Measurements from ENCODE around the gene NR2C2.

NR2C2 gene

DNA sequence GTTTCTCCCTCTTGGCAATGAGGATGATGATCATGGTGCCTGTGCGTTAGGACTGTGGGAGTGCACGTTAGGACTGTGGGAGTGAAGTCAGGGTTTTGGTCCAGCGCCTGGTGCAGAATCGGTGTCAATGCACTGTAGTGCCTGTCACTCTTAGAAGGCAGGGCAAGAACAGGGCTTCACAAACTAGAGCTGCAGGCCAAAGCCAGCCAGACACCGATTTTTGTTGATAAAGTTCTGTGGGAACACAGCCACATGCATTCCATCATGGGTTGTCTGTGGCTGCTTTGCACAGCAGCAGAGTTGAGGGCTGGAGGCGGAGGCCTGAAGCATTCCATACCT is 32.6 kb upstream of the NR2C2 start:
- ATAC-seq: no peak
- TF ChIP-seq BACH2 (CRISPR knock-in tag; IDR thresholded peaks at IDR 0.05; ENCODE audit: borderline replicate concordance): no peak
- no peak for TF ChIP-seq ZNF565 (CRISPR knock-in tag; conservative IDR thresholded peaks at IDR 0.05; ENCODE audit: low read depth)
- no peak for TF ChIP-seq ESRRG (CRISPR knock-in tag; IDR thresholded peaks at IDR 0.05)
- no peak for TF ChIP-seq PPARA (CRISPR knock-in tag; IDR thresholded peaks at IDR 0.05; ENCODE audit: borderline replicate concordance)
- TF ChIP-seq SNAI2 (CRISPR knock-in tag; IDR thresholded peaks at IDR 0.05): no peak
- no peak for TF ChIP-seq ZNF8 (CRISPR knock-in tag; IDR thresholded peaks at IDR 0.05)
- TF ChIP-seq TOX (CRISPR knock-in tag; IDR thresholded peaks at IDR 0.05; ENCODE audit: borderline replicate concordance): no peak
- TF ChIP-seq CSDC2 (CRISPR knock-in tag; IDR thresholded peaks at IDR 0.05): no peak
- TF ChIP-seq ZFP30 (CRISPR knock-in tag; IDR thresholded peaks at IDR 0.05): no peak

DNA sequence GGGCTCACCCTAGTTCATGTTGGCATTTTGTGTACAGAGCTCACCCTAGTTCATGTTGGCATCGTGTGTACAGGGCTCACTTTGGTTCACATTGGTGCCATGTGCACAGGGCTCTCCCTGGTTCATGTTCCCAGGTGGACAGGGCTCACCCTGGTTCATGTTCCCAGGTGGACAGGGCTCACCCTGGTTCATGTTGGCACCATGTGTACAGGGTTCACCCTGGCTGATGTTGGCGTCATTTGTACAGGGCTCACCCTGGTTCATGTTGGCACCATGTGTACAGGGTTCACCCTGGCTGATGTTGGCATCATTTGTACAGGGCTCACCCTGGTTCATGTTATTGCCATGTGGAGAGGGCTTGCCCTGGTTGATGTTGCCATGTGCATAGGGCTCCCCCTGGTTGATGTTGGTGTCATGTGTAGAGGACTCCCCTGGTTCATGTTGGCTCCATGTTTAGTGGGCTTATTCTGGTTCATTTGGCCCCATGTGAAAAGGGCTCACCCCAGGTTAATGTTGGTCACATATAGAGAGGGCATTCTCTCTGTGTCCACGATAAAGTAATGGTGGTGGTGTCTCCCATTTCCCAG is 31.7 kb upstream of the NR2C2 start:
- TF ChIP-seq, protein P1, sequence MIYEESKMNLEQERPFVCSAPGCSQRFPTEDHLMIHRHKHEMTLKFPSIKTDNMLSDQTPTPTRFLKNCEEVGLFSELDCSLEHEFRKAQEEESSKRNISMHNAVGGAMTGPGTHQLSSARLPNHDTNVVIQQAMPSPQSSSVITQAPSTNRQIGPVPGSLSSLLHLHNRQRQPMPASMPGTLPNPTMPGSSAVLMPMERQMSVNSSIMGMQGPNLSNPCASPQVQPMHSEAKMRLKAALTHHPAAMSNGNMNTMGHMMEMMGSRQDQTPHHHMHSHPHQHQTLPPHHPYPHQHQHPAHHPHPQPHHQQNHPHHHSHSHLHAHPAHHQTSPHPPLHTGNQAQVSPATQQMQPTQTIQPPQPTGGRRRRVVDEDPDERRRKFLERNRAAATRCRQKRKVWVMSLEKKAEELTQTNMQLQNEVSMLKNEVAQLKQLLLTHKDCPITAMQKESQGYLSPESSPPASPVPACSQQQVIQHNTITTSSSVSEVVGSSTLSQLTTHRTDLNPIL (CRISPR knock-in tag; IDR thresholded peaks at IDR 0.05; ENCODE audit: low read depth): no peak
- TF ChIP-seq ZC3H10 (CRISPR knock-in tag; IDR thresholded peaks at IDR 0.05) (no peak), BACH2 (CRISPR knock-in tag; IDR thresholded peaks at IDR 0.05; ENCODE audit: borderline replicate concordance) (no peak), TCF4 (CRISPR knock-in tag; IDR thresholded peaks at IDR 0.05; ENCODE audit: borderline replicate concordance) (no peak), RARB (CRISPR knock-in tag; IDR thresholded peaks at IDR 0.05) (no peak), ZFP30 (CRISPR knock-in tag; IDR thresholded peaks at IDR 0.05) (no peak), GLIS3 (CRISPR knock-in tag; IDR thresholded peaks at IDR 0.05) (no peak), ISL1 (CRISPR knock-in tag; IDR thresholded peaks at IDR 0.05) (no peak), ZFP3 (CRISPR knock-in tag; IDR thresholded peaks at IDR 0.05) (no peak)
- TF ChIP-seq, protein P2, sequence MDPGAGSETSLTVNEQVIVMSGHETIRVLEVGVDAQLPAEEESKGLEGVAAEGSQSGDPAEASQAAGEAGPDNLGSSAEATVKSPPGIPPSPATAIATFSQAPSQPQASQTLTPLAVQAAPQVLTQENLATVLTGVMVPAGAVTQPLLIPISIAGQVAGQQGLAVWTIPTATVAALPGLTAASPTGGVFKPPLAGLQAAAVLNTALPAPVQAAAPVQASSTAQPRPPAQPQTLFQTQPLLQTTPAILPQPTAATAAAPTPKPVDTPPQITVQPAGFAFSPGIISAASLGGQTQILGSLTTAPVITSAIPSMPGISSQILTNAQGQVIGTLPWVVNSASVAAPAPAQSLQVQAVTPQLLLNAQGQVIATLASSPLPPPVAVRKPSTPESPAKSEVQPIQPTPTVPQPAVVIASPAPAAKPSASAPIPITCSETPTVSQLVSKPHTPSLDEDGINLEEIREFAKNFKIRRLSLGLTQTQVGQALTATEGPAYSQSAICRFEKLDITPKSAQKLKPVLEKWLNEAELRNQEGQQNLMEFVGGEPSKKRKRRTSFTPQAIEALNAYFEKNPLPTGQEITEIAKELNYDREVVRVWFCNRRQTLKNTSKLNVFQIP (CRISPR knock-in tag; IDR thresholded peaks at IDR 0.05; ENCODE audit: borderline replicate concordance, low read depth): no peak
- no peak for ATAC-seq

DNA sequence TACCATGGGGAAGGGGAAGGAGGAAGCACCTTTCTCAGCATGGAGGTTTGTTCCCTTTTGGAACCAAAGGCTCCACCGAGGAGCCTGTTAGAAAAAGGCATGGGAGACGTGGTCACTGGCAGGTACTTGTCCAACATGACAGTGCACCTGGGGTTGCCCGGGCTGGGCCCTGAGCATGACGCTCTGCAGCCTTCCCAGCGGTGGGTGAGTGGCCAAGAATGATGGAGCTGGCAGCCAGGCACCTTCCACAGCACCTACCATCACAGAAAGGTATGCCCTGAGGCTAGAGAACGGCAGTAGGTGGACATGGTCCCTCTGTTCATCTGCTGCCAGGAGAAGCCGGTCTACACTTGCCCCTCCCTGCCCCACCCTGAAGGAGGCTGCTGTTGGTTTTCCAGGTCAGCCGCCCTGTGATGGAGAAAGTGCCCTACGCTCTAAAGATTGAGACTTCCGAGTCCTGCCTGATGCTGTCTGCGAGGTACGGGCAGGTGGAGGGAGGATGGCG is 29.0 kb upstream of the NR2C2 start:
- no peak for TF ChIP-seq BACH2 (CRISPR knock-in tag; IDR thresholded peaks at IDR 0.05; ENCODE audit: borderline replicate concordance)
- TF ChIP-seq ZNF70 (CRISPR knock-in tag; IDR thresholded peaks at IDR 0.05): no peak
- TF ChIP-seq, protein P3, sequence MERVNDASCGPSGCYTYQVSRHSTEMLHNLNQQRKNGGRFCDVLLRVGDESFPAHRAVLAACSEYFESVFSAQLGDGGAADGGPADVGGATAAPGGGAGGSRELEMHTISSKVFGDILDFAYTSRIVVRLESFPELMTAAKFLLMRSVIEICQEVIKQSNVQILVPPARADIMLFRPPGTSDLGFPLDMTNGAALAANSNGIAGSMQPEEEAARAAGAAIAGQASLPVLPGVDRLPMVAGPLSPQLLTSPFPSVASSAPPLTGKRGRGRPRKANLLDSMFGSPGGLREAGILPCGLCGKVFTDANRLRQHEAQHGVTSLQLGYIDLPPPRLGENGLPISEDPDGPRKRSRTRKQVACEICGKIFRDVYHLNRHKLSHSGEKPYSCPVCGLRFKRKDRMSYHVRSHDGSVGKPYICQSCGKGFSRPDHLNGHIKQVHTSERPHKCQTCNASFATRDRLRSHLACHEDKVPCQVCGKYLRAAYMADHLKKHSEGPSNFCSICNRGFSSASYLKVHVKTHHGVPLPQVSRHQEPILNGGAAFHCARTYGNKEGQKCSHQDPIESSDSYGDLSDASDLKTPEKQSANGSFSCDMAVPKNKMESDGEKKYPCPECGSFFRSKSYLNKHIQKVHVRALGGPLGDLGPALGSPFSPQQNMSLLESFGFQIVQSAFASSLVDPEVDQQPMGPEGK (CRISPR knock-in tag; IDR thresholded peaks at IDR 0.05; ENCODE audit: borderline replicate concordance): no peak
- TF ChIP-seq GLIS3 (CRISPR knock-in tag; IDR thresholded peaks at IDR 0.05): no peak
- no peak for TF ChIP-seq OSR1 (CRISPR knock-in tag; IDR thresholded peaks at IDR 0.05)
- no peak for TF ChIP-seq ZNF8 (CRISPR knock-in tag; IDR thresholded peaks at IDR 0.05)
- TF ChIP-seq ZFP3 (CRISPR knock-in tag; IDR thresholded peaks at IDR 0.05): no peak
- no peak for TF ChIP-seq PPARA (CRISPR knock-in tag; IDR thresholded peaks at IDR 0.05; ENCODE audit: borderline replicate concordance)
- no peak for TF ChIP-seq TCF4 (CRISPR knock-in tag; IDR thresholded peaks at IDR 0.05; ENCODE audit: borderline replicate concordance)
- TF ChIP-seq CSDC2 (CRISPR knock-in tag; IDR thresholded peaks at IDR 0.05): no peak
- TF ChIP-seq ZNF565 (CRISPR knock-in tag; conservative IDR thresholded peaks at IDR 0.05; ENCODE audit: low read depth): no peak
- TF ChIP-seq, protein P4, sequence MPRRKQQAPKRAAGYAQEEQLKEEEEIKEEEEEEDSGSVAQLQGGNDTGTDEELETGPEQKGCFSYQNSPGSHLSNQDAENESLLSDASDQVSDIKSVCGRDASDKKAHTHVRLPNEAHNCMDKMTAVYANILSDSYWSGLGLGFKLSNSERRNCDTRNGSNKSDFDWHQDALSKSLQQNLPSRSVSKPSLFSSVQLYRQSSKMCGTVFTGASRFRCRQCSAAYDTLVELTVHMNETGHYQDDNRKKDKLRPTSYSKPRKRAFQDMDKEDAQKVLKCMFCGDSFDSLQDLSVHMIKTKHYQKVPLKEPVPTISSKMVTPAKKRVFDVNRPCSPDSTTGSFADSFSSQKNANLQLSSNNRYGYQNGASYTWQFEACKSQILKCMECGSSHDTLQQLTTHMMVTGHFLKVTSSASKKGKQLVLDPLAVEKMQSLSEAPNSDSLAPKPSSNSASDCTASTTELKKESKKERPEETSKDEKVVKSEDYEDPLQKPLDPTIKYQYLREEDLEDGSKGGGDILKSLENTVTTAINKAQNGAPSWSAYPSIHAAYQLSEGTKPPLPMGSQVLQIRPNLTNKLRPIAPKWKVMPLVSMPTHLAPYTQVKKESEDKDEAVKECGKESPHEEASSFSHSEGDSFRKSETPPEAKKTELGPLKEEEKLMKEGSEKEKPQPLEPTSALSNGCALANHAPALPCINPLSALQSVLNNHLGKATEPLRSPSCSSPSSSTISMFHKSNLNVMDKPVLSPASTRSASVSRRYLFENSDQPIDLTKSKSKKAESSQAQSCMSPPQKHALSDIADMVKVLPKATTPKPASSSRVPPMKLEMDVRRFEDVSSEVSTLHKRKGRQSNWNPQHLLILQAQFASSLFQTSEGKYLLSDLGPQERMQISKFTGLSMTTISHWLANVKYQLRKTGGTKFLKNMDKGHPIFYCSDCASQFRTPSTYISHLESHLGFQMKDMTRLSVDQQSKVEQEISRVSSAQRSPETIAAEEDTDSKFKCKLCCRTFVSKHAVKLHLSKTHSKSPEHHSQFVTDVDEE (CRISPR knock-in tag; IDR thresholded peaks at IDR 0.05): no peak
- no peak for TF ChIP-seq TOX (CRISPR knock-in tag; IDR thresholded peaks at IDR 0.05; ENCODE audit: borderline replicate concordance)
- TF ChIP-seq ISL1 (CRISPR knock-in tag; IDR thresholded peaks at IDR 0.05): no peak
- TF ChIP-seq, protein P1 (CRISPR knock-in tag; IDR thresholded peaks at IDR 0.05; ENCODE audit: low read depth): no peak
- no peak for TF ChIP-seq ARNTL (CRISPR knock-in tag; IDR thresholded peaks at IDR 0.05; ENCODE audit: borderline replicate concordance, low read depth)
- no peak for ATAC-seq
